Dermis blood vessel endothelial cell (primary cell): ENCODE data around the gene PAQR7. TPM values are rescaled to one million over a fixed set of nuclear protein-coding genes. Genes with fewer than 3 reads are reported as not detected.

Experiments
- DNase-seq: peaks from one replicate; pipeline ENCODE4 v3.0.0; 2010
- total RNA-seq: library from RNA; depleted of rRNA; stranded (reverse); fragments of >200 nt; gene quantifications from 2 replicates; pipeline ENCODE4 v1.2.3, GENCODE V29; 2014

The PAQR7 gene
- total RNA-seq, 1 donor from 2014 or later = 9.0 TPM

DNA sequence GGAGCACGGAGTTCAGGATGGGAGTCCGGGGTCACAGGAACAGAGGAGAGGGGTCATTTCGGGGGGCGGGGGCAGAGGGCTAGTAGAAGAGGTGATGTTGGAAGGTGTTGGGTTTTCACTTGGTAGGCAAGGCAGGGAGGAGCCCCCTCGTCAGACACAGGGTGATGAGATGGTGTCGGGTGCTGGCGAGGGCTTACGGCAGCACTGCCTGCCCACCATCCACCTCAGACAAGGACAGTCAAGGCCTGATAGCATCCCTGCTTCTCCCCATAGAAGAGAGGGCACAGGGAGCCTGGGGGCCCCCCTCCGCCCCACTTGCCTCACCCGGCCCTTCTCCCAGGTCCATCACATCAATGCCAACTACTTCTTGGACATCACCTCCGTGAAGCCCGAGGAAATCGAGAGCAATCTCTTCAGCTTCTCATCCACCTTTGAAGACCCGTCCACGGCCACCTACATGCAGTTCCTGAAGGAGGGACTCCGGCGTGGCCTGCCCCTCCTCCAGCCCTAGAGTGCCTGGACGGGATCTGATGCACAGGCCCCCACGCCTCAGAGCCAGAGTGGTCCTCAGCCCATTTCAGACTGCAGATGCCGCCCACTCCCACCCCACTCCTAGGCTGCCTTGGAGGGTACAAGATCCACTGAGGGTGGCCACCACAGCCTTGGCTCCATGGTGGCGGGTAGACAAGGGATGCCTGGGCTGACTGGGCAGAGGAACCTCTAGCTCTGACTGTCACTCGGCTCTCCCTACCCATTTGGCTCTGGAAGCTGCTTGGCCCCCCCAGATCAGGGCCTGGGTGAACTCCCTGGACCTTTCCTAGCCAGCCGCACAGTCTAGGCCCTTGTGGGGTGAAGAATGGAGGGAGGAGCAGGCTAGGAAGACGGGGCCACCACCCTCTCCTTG lies 60.0 kb downstream of the PAQR7 start:
- DNase-seq = no peak

GRCh38 chr1:25814549-25815087 lies 60.9 kb downstream of the PAQR7 start:
- DNase-seq = no peak

DNA sequence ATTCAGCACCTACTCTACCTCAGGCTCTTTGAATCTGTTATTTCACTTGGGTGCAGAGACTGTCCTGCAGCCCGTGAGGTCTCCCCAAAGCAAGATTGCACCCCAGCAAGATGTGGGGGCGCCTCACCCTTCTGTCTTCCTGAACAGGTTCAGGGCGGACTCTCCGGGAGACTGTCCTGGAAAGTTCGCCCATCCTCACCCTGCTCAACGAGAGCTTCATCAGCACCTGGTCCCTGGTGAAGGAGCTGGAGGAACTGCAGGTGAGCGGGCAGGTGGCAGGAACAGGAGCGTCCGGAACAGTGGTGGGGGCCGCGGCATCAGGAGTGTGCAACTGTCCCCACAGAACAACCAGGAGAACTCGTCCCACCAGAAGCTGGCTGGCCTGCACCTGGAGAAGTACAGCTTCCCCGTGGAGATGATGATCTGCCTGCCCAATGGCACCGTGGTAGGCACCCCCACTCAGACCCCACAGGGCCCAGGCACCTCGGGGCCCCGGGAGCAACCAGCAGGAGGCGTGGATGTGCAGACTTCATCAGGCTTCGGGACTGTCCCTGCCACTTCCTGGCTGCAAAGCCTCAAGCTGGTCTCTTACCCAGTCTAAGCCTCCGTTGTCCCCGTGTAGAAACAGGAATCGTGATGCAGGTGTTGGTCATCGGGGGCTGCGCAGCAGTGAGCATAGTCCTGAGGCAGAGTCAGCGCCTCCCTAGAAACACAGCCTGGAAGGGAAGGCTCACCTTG lies 61.6 kb downstream of the PAQR7 start:
- DNase-seq = no peak

DNA sequence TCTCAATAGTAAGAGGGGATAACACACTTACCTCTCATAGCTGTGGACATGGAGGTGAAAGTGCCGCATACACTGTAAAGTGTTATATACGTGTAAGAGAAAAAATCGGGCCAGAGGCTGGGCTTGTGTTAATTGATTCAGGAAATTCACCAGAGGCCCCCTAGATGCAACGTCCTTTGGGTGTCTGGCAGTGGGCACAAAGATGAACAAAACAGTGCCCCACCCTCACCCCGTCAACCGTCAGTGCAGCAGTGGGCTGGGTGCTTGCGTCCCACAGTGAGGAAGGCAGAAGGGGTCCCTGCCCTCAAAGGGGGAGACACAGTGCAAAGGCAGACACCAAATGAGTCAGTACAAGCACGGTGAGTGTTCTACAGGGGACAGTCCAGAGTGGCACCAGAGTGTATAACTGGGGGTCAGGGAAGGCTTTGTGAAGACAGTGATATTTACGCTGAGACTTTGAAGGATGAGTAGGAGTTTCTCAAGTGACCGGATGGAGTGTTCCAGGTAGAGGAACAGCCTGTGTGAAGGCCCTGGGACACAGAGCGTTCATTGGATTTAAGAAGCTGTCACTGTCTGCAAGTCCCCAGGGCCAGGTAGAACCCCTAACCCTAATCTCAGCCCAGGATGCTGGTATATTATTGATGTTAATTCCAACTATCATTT lies 62.3 kb downstream of the PAQR7 start:
- DNase-seq = no peak

Other genes with a start within 250 kb of the PAQR7 start
- gene SELENON, start 75.5 kb downstream of the PAQR7 start, total RNA-seq = 34.7 and 100 TPM in 2 replicates
- gene MTFR1L, start 55.8 kb downstream of the PAQR7 start, total RNA-seq = 27.4 and 34.7 TPM in 2 replicates
- gene AUNIP, start 16.3 kb downstream of the PAQR7 start, total RNA-seq = 2.0 and 5.2 TPM in 2 replicates
- 126 and 233 TPM in 2 replicates for gene STMN1, start 30.7 kb upstream of the PAQR7 start, total RNA-seq
- 14.1 and 31.7 TPM in 2 replicates for gene PAFAH2, start 122.4 kb upstream of the PAQR7 start, total RNA-seq
- not detected in 2 replicates for gene EXTL1, start 146.1 kb upstream of the PAQR7 start, total RNA-seq
- not detected in 2 replicates for gene SLC30A2, start 170.4 kb upstream of the PAQR7 start, total RNA-seq
- not detected in 2 replicates for gene TRIM63, start 191.9 kb upstream of the PAQR7 start, total RNA-seq
- gene PDIK1L, start 236.1 kb upstream of the PAQR7 start, total RNA-seq = 6.7 and 8.2 TPM in 2 replicates